Endothelial cell of umbilical vein (primary cell): ENCODE results near the gene GJA9. TPM values are rescaled to one million over a fixed set of nuclear protein-coding genes. Genes with fewer than 3 reads are reported as not detected.

Experiments used
- BruUV-seq: library from RNA; stranded (reverse); fragments of 400-500 nt; replicated peaks from 2 replicates; lab custom pipeline; 2021; lab: Mats Ljungman, UMichigan
- CTCF ChIA-PET: fragments of 300-600, 350-600 bp; sonication (Branson Sonifier 250); formaldehyde crosslinking; loops from one replicate; lab custom pipeline; 2021; ENCODE audit warnings: antibody characterized with exemption, inconsistent platforms; lab: Charles Lee
- POLR2A ChIA-PET: fragments of 300-600, 350-600 bp; sonication (Branson Sonifier 250); formaldehyde crosslinking; loops from one replicate; lab custom pipeline; 2021; ENCODE audit warnings: antibody characterized with exemption, inconsistent platforms; lab: Charles Lee
- DNase-seq: peaks from one replicate; pipeline ENCODE4 v3.0.0-alpha.2; 2011; ENCODE audit warnings: low read depth, low spot score
- FAIRE-seq: peaks from 2 replicates; lab custom pipeline; 2011; peaks lifted over from hg19 to GRCh38; lab: Jason Lieb, UNC
- H2AFZ ChIP-seq: 2 replicates; pipeline ENCODE4 v1.6.0; 2012; ENCODE audit warnings: low read depth, low read length, control low read depth, inconsistent platforms
- H3K27ac ChIP-seq: 2 replicates; pipeline ENCODE4 v1.5.1; 2011; ENCODE audit warnings: low read depth, mild to moderate bottlenecking, control low read depth, low read length, moderate library complexity; ENCODE audit not compliant: insufficient read depth
- H3K27me3 ChIP-seq, 2 experiments: 2 replicates each; pipeline versions ENCODE4 v1.6.0 to v1.6.1; 2011; ENCODE audit warnings: low read length in 2 of 2, mixed read lengths in 1 of 2; ENCODE audit not compliant: control insufficient read depth in 2 of 2, insufficient read depth in 2 of 2
- H3K36me3 ChIP-seq, 2 experiments: 2 replicates in 1 of 2; 3 replicates in 1 of 2; pipeline ENCODE4 v1.5.1; 2011; ENCODE audit warnings: low read length in 2 of 2, mild to moderate bottlenecking in 1 of 2, moderate library complexity in 1 of 2; ENCODE audit not compliant: control insufficient read depth in 2 of 2, insufficient read depth in 2 of 2; ENCODE audit errors: extremely low read depth in 1 of 2
- H3K4me1 ChIP-seq: 3 replicates; pipeline ENCODE4 v1.5.1; 2011; ENCODE audit warnings: mild to moderate bottlenecking, low read length; ENCODE audit not compliant: control insufficient read depth, insufficient read depth; ENCODE audit errors: extremely low read depth
- H3K4me2 ChIP-seq: 2 replicates; pipeline ENCODE4 v1.6.1; 2011; ENCODE audit warnings: low read length, control low read depth, mixed read lengths; ENCODE audit not compliant: insufficient read depth
- H3K4me3 ChIP-seq, 3 experiments: fragments of 200-600 bp in 1 of 3; sonication (generic), shearing (Covaris generic) in 1 of 3; replicated peaks in 1 of 3; 2 replicates each; pipeline ENCODE4 v1.5.1; 2011 to 2016; ENCODE audit warnings: control low read depth in 3 of 3, low read length in 3 of 3, mild to moderate bottlenecking in 2 of 3, inconsistent platforms in 1 of 3, low read depth in 1 of 3, moderate library complexity in 1 of 3; ENCODE audit not compliant: insufficient read depth in 1 of 3
- H3K79me2 ChIP-seq: 2 replicates; pipeline ENCODE4 v1.6.0; 2012; ENCODE audit warnings: low read length, inconsistent platforms; ENCODE audit not compliant: control insufficient read depth, insufficient read depth
- H3K9ac ChIP-seq: replicated peaks from 2 replicates; pipeline ENCODE3; 2011; ENCODE audit warnings: low read length, control low read depth; ENCODE audit not compliant: insufficient read depth; ENCODE audit errors: extremely low read depth
- H3K9me1 ChIP-seq: replicated peaks from 3 replicates; pipeline ENCODE4 v1.6.0; 2011; ENCODE audit warnings: mild to moderate bottlenecking, low read length; ENCODE audit not compliant: control insufficient read depth, insufficient read depth; ENCODE audit errors: extremely low read depth
- H3K9me3 ChIP-seq: replicated peaks from 2 replicates; pipeline ENCODE4 v1.5.1; 2012; ENCODE audit warnings: low read length, inconsistent platforms; ENCODE audit not compliant: control insufficient read depth, insufficient read depth
- H4K20me1 ChIP-seq: replicated peaks from 2 replicates; pipeline ENCODE3; 2011; ENCODE audit warnings: mild to moderate bottlenecking, low read length; ENCODE audit not compliant: control insufficient read depth, insufficient read depth; ENCODE audit errors: extremely low read depth
- EZH2 ChIP-seq: IDR thresholded peaks from 2 replicates; pipeline ENCODE4 v1.6.1; 2012; ENCODE audit warnings: borderline replicate concordance, low read depth, mild to moderate bottlenecking, moderate library complexity, low read length, inconsistent platforms; ENCODE audit not compliant: severe bottlenecking
- FOS ChIP-seq: IDR thresholded peaks from 2 replicates; pipeline ENCODE4 v1.6.1; 2011; ENCODE audit warnings: mild to moderate bottlenecking, low read length, moderate library complexity, borderline replicate concordance; ENCODE audit not compliant: insufficient read depth
- GATA2 ChIP-seq: IDR thresholded peaks from 2 replicates; pipeline ENCODE4 v1.7.0; 2011; ENCODE audit warnings: low read depth, mild to moderate bottlenecking, moderate library complexity, mixed read lengths, low read length; ENCODE audit not compliant: insufficient read length, insufficient read depth
- MYC ChIP-seq: IDR thresholded peaks from one replicate; pipeline ENCODE4 v1.6.1; 2011; ENCODE audit warnings: mild to moderate bottlenecking, low read depth, low read length
- POLR2A ChIP-seq: IDR thresholded peaks from 2 replicates; pipeline ENCODE4 v1.6.1; 2012; ENCODE audit warnings: low read depth, mild to moderate bottlenecking, control low read depth, low read length
- POLR2AphosphoS5 ChIP-seq: IDR thresholded peaks from 2 replicates; pipeline ENCODE4 v1.6.1; 2012; ENCODE audit warnings: low read depth, mild to moderate bottlenecking, control low read depth, low read length, moderate library complexity; ENCODE audit not compliant: insufficient read depth
- dilution Hi-C: fragments of 300-500 bp; cut with MboI; formaldehyde crosslinking; loops from one replicate; pipeline ENCODE4 v1.15.0; 2019; ENCODE audit warnings: low sequenced_read_pairs; ENCODE audit not compliant: extremely low pct_ligation_motif_present
- intact Hi-C: fragments of 100-400 bp; cut with micrococcal nuclease; formaldehyde crosslinking; loops from one replicate; pipeline ENCODE4 v1.10.0; 2022
- polyA plus RNA-seq, 4 experiments: library from polyadenylated mRNA; depleted of rRNA in 3 of 4; stranded (reverse) in 3 of 4; unstranded in 1 of 4; fragments of >200 nt; gene quantifications; 2 replicates each; pipeline versions ENCODE4 v1.2.1 to v1.2.3, GENCODE V29; 2011 to 2012; ENCODE audit warnings: missing spikeins in 1 of 4
- total RNA-seq: library from RNA; stranded (reverse); gene quantifications from 2 replicates; pipeline ENCODE4 v1.2.3, GENCODE V29; 2021
- TF ChIP-seq, protein P1 (sequence below): IDR thresholded peaks from 2 replicates; pipeline ENCODE4 v1.6.1; 2011; ENCODE audit not compliant: insufficient read depth, insufficient read length
- TF ChIP-seq, protein P2 (sequence below), 2 donors: IDR thresholded peaks; 1 replicate in 1 of 2; 2 replicates in 1 of 2; pipeline ENCODE4 v1.5.1; 2011; ENCODE audit warnings: low read length in 2 of 2, mild to moderate bottlenecking in 2 of 2, moderate library complexity in 2 of 2, control low read depth in 1 of 2, inconsistent platforms in 1 of 2, low read depth in 1 of 2; ENCODE audit not compliant: insufficient read depth in 1 of 2; ENCODE audit errors: extremely low read depth in 1 of 2

GJA9 gene
- total and polyA plus RNA-seq, 2 donors (not counting 3 experiments of a cell fraction or from before 2014, with no cell fraction given), result not detected

DNA sequence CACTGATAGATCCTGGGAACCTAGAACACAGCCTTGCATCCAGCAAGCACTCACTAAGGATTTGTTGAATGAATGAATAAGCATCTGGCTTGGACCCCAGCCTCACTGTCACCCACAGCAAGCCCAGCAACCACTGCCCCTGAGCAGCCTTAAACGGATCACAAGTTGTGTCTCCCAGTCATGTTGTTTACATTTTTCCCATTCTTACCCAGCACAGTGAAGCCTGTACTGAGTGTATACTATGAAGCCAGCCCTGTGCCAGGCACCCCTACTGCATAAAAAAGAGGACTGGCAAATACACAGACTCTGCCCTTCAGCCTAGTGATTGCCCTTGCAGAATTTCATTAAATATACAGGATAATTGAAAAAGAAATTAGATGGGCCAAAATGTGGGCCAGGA lies 52.0 kb downstream of the GJA9 start:
- H3K27ac ChIP-seq, result no peak overlapping the region
- H3K9me3 ChIP-seq, result no peaks in the 10 kb centered on the region
- CTCF ChIA-PET, result interaction anchor here (0.8 to 1.4 kb wide), 2 partner anchors 10 to 220 kb away, joined by 3 to 6 read pairs; no protein-coding TSS in a partner anchor
- no peak for FAIRE-seq
- H3K9ac ChIP-seq, result no peak overlapping the region
- intact Hi-C loops (no loop called here), dilution Hi-C loops (no loop called here)
- no peak for DNase-seq
- no peak overlapping the region for H3K4me2 ChIP-seq
- no peak overlapping the region for H2AFZ ChIP-seq
- H3K9me1 ChIP-seq, result no peaks in the 10 kb centered on the region
- TF ChIP-seq FOS (no peak), POLR2AphosphoS5 (no peak), MYC (no peak), EZH2 (no peak), GATA2 (no peak), POLR2A (no peak)
- TF ChIP-seq, protein P1, sequence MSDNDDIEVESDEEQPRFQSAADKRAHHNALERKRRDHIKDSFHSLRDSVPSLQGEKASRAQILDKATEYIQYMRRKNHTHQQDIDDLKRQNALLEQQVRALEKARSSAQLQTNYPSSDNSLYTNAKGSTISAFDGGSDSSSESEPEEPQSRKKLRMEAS, result no peak
- TF ChIP-seq, protein P2, sequence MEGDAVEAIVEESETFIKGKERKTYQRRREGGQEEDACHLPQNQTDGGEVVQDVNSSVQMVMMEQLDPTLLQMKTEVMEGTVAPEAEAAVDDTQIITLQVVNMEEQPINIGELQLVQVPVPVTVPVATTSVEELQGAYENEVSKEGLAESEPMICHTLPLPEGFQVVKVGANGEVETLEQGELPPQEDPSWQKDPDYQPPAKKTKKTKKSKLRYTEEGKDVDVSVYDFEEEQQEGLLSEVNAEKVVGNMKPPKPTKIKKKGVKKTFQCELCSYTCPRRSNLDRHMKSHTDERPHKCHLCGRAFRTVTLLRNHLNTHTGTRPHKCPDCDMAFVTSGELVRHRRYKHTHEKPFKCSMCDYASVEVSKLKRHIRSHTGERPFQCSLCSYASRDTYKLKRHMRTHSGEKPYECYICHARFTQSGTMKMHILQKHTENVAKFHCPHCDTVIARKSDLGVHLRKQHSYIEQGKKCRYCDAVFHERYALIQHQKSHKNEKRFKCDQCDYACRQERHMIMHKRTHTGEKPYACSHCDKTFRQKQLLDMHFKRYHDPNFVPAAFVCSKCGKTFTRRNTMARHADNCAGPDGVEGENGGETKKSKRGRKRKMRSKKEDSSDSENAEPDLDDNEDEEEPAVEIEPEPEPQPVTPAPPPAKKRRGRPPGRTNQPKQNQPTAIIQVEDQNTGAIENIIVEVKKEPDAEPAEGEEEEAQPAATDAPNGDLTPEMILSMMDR (IDR thresholded peaks at IDR 0.05; ENCODE audit: extremely low read depth in 1 of 2, insufficient read depth in 1 of 2, low read depth in 1 of 2, low read length in 2 of 2), result no peak
- no peaks in the 10 kb centered on the region for H3K4me1 ChIP-seq
- no peaks in the 10 kb centered on the region for H3K79me2 ChIP-seq
- H3K4me3 ChIP-seq, result no peak overlapping the region
- no TSS peak for BruUV-seq
- H3K27me3 ChIP-seq, result peaks cover 33 to 37% of the 10 kb centered on the region in 2 experiments
- H3K36me3 ChIP-seq, result no peaks in the 10 kb centered on the region
- H4K20me1 ChIP-seq, result no peaks in the 10 kb centered on the region
- POLR2A ChIA-PET, result no interaction called here
